HCT116 (cell line): Measurements from ENCODE around the gene TM7SF2. TPM values are rescaled to one million over a fixed set of nuclear protein-coding genes. Genes with fewer than 3 reads are reported as not detected.

Experiments used
- ATAC-seq: fragments of 200-7000 bp; cut with Tn5 transposase; 2 replicates; pipeline ENCODE4 v1.9.1; 2020; ENCODE audit warnings: mild to moderate bottlenecking, moderate library complexity
- BruUV-seq: library from RNA; stranded (reverse); fragments of 400-500 nt; replicated peaks from 2 replicates; lab custom pipeline; 2021; lab: Mats Ljungman, UMichigan
- CTCF ChIA-PET: fragments of 300-600 bp; sonication (Branson Sonifier 250); formaldehyde crosslinking; loops from one replicate; lab custom pipeline; 2021; ENCODE audit warnings: antibody characterized with exemption; lab: Charles Lee
- POLR2A ChIA-PET: fragments of 300-600, 350-600 bp; sonication (Branson Sonifier 250); formaldehyde crosslinking; loops from one replicate; lab custom pipeline; 2021; ENCODE audit warnings: antibody characterized with exemption; lab: Charles Lee
- RAD21 ChIA-PET, 2 experiments: fragments of 300-600 bp; sonication (Branson Sonifier 250); formaldehyde crosslinking; loops; one replicate each; lab custom pipeline; 2023; ENCODE audit warnings: low total read pairs in 2 of 2; ENCODE audit not compliant: uncharacterized antibody in 2 of 2, unreplicated experiment in 2 of 2, low non-redundant PET in 1 of 2; lab: Charles Lee
- DNase-seq: peaks from one replicate; pipeline ENCODE4 v3.0.0-alpha.2; 2010; ENCODE audit warnings: low read depth, low spot score
- H2AFZ ChIP-seq: fragments of 200-600 bp; shearing (Covaris generic), sonication (generic); 2 replicates; pipeline ENCODE4 v1.6.1; 2017; ENCODE audit warnings: low read depth, mixed run types, mixed read lengths, antibody characterized with exemption, low read length; ENCODE audit not compliant: poor library complexity, severe bottlenecking
- H3K27ac ChIP-seq: 2 replicates; pipeline ENCODE4 v1.5.1; 2012; ENCODE audit warnings: low read depth, low read length
- H3K27me3 ChIP-seq: fragments of 200-600 bp; sonication (generic); 2 replicates; pipeline ENCODE4 v1.6.1; 2016; ENCODE audit warnings: mixed run types, low read length, mixed read lengths; ENCODE audit not compliant: insufficient read depth
- H3K36me3 ChIP-seq, 2 experiments: fragments of 200-500 bp in 1 of 2; fragments of 200-600 bp in 1 of 2; sonication (Bioruptor generic) in 1 of 2; sonication (generic) in 1 of 2; 2 replicates each; pipeline versions ENCODE4 v1.5.1 to v1.6.1; 2014 to 2016; ENCODE audit warnings: low read length in 2 of 2, inconsistent platforms in 1 of 2, mixed read lengths in 1 of 2, mixed run types in 1 of 2; ENCODE audit not compliant: insufficient read depth in 2 of 2, control insufficient read depth in 1 of 2
- H3K4me1 ChIP-seq, 2 experiments: fragments of 200-600 bp in 1 of 2; sonication (generic) in 1 of 2; 2 replicates each; pipeline versions ENCODE4 v1.5.1 to v1.6.1; 2012 to 2017; ENCODE audit warnings: low read length in 2 of 2, inconsistent platforms in 1 of 2, mild to moderate bottlenecking in 1 of 2, mixed read lengths in 1 of 2, mixed run types in 1 of 2, moderate library complexity in 1 of 2; ENCODE audit not compliant: insufficient read depth in 2 of 2, control insufficient read depth in 1 of 2
- H3K4me2 ChIP-seq: fragments of 200-600 bp; sonication (generic); 2 replicates; pipeline ENCODE4 v1.6.1; 2017; ENCODE audit warnings: mixed run types, low read length, mixed read lengths
- H3K4me3 ChIP-seq, 2 experiments: fragments of 200-600 bp in 1 of 2; sonication (generic) in 1 of 2; replicated peaks in 1 of 2; 2 replicates each; pipeline ENCODE4 v1.5.1; 2011 to 2016; ENCODE audit warnings: low read length in 2 of 2, control low read depth in 1 of 2, low read depth in 1 of 2, mild to moderate bottlenecking in 1 of 2, mixed read lengths in 1 of 2, mixed run types in 1 of 2
- H3K79me2 ChIP-seq: fragments of 200-600 bp; sonication (generic); 2 replicates; pipeline ENCODE4 v1.6.1; 2017; ENCODE audit warnings: mild to moderate bottlenecking, mixed run types, low read length, moderate library complexity, mixed read lengths; ENCODE audit not compliant: insufficient read depth
- H3K9ac ChIP-seq: fragments of 200-600 bp; sonication (generic); 2 replicates; pipeline ENCODE4 v1.6.1; 2016; ENCODE audit warnings: low read length, mixed read lengths
- H3K9me2 ChIP-seq: fragments of 200-600 bp; sonication (generic), shearing (Covaris generic); 2 replicates; pipeline ENCODE4 v1.6.1; 2017; ENCODE audit warnings: mixed run types, mild to moderate bottlenecking, moderate library complexity; ENCODE audit not compliant: insufficient read depth
- H3K9me3 ChIP-seq, 2 experiments: fragments of 200-500 bp in 1 of 2; fragments of 200-600 bp in 1 of 2; sonication (Bioruptor generic) in 1 of 2; sonication (generic) in 1 of 2; 2 replicates each; pipeline ENCODE4 v1.6.1; 2014 to 2017; ENCODE audit warnings: low read length in 2 of 2, mixed read lengths in 2 of 2, inconsistent platforms in 1 of 2, low read depth in 1 of 2, mild to moderate bottlenecking in 1 of 2, mixed run types in 1 of 2, moderate library complexity in 1 of 2; ENCODE audit not compliant: control insufficient read depth in 1 of 2, insufficient read depth in 1 of 2
- H4K20me1 ChIP-seq: fragments of 200-600 bp; sonication (generic), shearing (Covaris generic); 2 replicates; pipeline ENCODE4 v1.6.1; 2017; ENCODE audit warnings: mixed run types, mild to moderate bottlenecking, moderate library complexity; ENCODE audit not compliant: insufficient read depth
- CEBPB ChIP-seq: IDR thresholded peaks from 2 replicates; pipeline ENCODE4 v1.6.1; 2012; ENCODE audit warnings: low read depth
- CTCF ChIP-seq, 3 experiments: fragments of 200-600 bp in 1 of 3; sonication (generic) in 1 of 3; IDR thresholded peaks in 2 of 3; conservative IDR thresholded peaks in 1 of 3; 2 replicates each; pipeline ENCODE4 v1.5.1; 2012 to 2017; ENCODE audit warnings: low read depth in 2 of 3, low read length in 2 of 3, antibody characterized with exemption in 1 of 3, borderline replicate concordance in 1 of 3, control low read depth in 1 of 3, mild to moderate bottlenecking in 1 of 3, mixed read lengths in 1 of 3, mixed run types in 1 of 3, moderate library complexity in 1 of 3; ENCODE audit not compliant: insufficient read depth in 1 of 3
- EGR1 ChIP-seq: IDR thresholded peaks from 2 replicates; pipeline ENCODE4 v1.6.1; 2012; ENCODE audit warnings: low read depth
- EZH2 ChIP-seq: fragments of 200-600 bp; sonication (generic); IDR thresholded peaks from 2 replicates; pipeline ENCODE4 v1.6.1; 2017; ENCODE audit warnings: antibody characterized with exemption, mixed run types
- JUND ChIP-seq: IDR thresholded peaks from 2 replicates; pipeline ENCODE4 v1.6.1; 2012
- POLR2A ChIP-seq: IDR thresholded peaks from 2 replicates; pipeline ENCODE4 v1.7.0; 2011; ENCODE audit warnings: borderline replicate concordance; ENCODE audit not compliant: insufficient read depth, insufficient read length; ENCODE audit errors: extremely low read depth
- POLR2AphosphoS5 ChIP-seq: IDR thresholded peaks from 2 replicates; pipeline ENCODE4 v1.6.1; 2011; ENCODE audit warnings: mild to moderate bottlenecking, low read depth, low read length, moderate library complexity
- SIN3A ChIP-seq: IDR thresholded peaks from 2 replicates; pipeline ENCODE4 v1.6.1; 2012; ENCODE audit warnings: low read depth
- SP1 ChIP-seq: IDR thresholded peaks from 2 replicates; pipeline ENCODE4 v1.6.1; 2012; ENCODE audit warnings: low read depth
- TCF7L2 ChIP-seq: IDR thresholded peaks from 2 replicates; pipeline ENCODE4 v1.7.0; 2011; ENCODE audit warnings: borderline replicate concordance, inconsistent platforms; ENCODE audit not compliant: insufficient read depth, insufficient read length; ENCODE audit errors: extremely low read depth
- YY1 ChIP-seq: IDR thresholded peaks from 2 replicates; pipeline ENCODE4 v1.6.1; 2011; ENCODE audit warnings: low read length, low read depth, moderate library complexity, mild to moderate bottlenecking; ENCODE audit not compliant: insufficient replicate concordance; ENCODE audit errors: extremely low read depth
- ZFX ChIP-seq: fragments of 450-650 bp; IDR thresholded peaks from 2 replicates; pipeline ENCODE4 v1.6.1; 2017
- intact Hi-C: fragments of 100-400 bp; cut with micrococcal nuclease; formaldehyde crosslinking; loops from 2 replicates; pipeline ENCODE4 v1.10.0; 2022
- total RNA-seq: library from RNA; stranded (reverse); gene quantifications from one replicate; pipeline ENCODE4 v1.2.1, GENCODE V29; 2021; ENCODE audit not compliant: unreplicated experiment
- TF ChIP-seq, protein P1 (sequence below): IDR thresholded peaks from 2 replicates; pipeline ENCODE4 v1.6.1; 2012

TM7SF2 gene
- total RNA-seq, 1 experiment from 2014 or later = 52.9 TPM

- TF ChIP-seq POLR2AphosphoS5 (peak; percentile 87), TCF7L2 (peak; percentile 25), CTCF (IDR thresholded peaks at IDR 0.05 in 2 of 3, conservative IDR thresholded peaks at IDR 0.05 in 1 of 3; ENCODE audit: borderline replicate concordance in 1 of 3, insufficient read depth in 1 of 3, low read depth in 2 of 3, low read length in 2 of 3) (no peak), CEBPB (peak; percentile 79), JUND (peak; percentile 81)
Measured at GRCh38 chr11:65150509-65151299, 39.0 kb downstream of the TM7SF2 start (continued).

DNA sequence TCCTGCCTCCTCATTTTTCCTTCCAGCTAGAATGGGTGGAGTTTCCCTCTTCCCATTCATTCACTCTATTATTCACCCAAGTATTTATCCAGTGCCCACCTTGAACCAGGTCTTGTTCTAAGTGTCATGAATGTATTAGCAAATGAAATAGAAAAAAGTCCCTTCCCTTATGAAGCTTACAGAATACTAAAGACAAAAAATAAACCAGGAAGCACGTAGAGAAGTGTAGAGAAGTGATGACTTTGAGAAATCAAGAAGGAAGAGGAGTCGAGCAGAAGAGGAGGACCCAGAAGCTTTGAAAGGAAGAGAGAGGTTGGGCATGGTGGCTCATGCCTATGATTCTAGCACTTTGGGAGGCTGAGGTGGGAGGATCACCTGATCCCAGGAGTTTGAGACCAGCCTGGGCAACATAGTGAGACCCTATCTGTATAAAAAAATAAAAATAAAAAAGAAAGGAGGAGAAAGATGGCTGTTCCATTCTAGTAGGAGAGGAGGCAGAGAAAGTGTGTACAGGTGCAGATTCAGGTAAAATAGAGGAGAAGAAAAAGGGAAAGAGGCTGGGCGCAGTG, 39.7 kb downstream of the TM7SF2 start:
- peak overlapping the region; percentile 9 for H2AFZ ChIP-seq
- no peaks in the 10 kb centered on the region for H3K9me2 ChIP-seq
- peak overlapping the region; percentile 74 for H3K4me2 ChIP-seq
- TF ChIP-seq EGR1 (no peak), JUND (no peak), CEBPB (no peak), ZFX (no peak), EZH2 (no peak), YY1 (no peak), POLR2A (no peak), TCF7L2 (no peak), SP1 (no peak), SIN3A (no peak)
- TF ChIP-seq, protein P1, sequence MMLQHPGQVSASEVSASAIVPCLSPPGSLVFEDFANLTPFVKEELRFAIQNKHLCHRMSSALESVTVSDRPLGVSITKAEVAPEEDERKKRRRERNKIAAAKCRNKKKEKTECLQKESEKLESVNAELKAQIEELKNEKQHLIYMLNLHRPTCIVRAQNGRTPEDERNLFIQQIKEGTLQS = no peak
- ChIA-PET POLR2A (interaction anchor here (1.1 kb wide), 1 partner anchor 29 kb away, joined by 3 read pairs; the partner anchor contains the start of genes FAU and MRPL49), RAD21 (no interaction called here), CTCF (interaction anchor here (0.7 kb wide), 1 partner anchor 40 kb away, joined by 3 read pairs; the partner anchor contains the start of gene TM7SF2)
- no TSS peak for BruUV-seq
- no peaks in the 10 kb centered on the region for H4K20me1 ChIP-seq
- intact Hi-C loops = no loop called here
- H3K27ac ChIP-seq = peak overlapping the region; percentile 89
- peaks cover 0 to 7% of the 10 kb centered on the region in 2 experiments; a peak in 1 of 4 replicates for H3K9me3 ChIP-seq
- H3K4me3 ChIP-seq = no peak overlapping the region
- H3K79me2 ChIP-seq = no peaks in the 10 kb centered on the region
- DNase-seq (no peak), ATAC-seq (no peak)
- peak overlapping the region; percentile 50 for H3K9ac ChIP-seq
- no peaks in the 10 kb centered on the region for H3K36me3 ChIP-seq
- H3K27me3 ChIP-seq = no peaks in the 10 kb centered on the region
- H3K4me1 ChIP-seq = peaks cover 15 to 29% of the 10 kb centered on the region in 2 experiments
